AG09309 (cell line): ENCODE data around the gene SORL1-AS1.

ENCODE experiments used
- DNase-seq: peaks from one replicate; pipeline ENCODE4 v3.0.0-alpha.2; 2010; ENCODE audit warnings: low read depth
- H3K4me3 ChIP-seq: 2 replicates; pipeline ENCODE4 v1.5.1; 2011; ENCODE audit warnings: mild to moderate bottlenecking, low read depth, low read length, moderate library complexity; ENCODE audit not compliant: control insufficient read depth
- TF ChIP-seq, protein P1 (sequence below): IDR thresholded peaks from 2 replicates; pipeline ENCODE4 v1.5.1; 2011; ENCODE audit warnings: mild to moderate bottlenecking, low read depth, low read length, inconsistent platforms; ENCODE audit not compliant: insufficient read depth, control insufficient read depth; ENCODE audit errors: missing control alignments

SORL1-AS1 gene

DNA sequence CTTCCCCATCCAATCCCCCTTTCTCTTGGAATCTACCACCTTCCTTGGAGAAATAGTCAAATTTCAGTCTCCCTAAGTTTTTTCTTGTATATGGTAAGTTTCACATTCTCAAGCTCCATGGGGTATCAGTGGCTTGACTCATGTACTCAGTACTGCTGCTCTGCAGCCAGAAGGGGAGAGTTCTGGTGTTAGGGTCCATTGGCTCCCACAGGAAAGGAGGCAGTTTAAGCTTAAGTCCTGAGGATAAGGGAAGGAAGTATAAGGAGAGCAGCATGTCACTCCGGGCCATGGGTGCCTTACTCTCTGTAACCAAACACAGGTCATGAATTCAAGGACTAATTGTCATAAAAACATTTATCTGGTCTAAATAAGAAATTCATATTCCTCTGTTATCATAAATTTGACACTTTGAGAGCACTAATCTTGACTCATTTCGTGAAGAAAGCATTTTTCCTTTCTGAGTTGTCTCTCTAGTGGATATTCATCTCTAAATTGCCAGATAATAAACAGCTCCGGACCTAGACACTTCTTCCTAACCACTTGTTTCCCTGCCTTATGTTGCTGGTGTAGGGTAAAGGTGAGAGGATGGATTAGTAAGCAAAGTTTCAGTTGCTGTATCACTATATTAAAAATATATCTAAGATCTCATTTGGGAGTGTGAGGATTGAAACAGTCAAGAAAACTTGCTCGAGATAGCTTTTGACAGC is 20.8 kb downstream of the SORL1-AS1 start:
- no peak overlapping the region for H3K4me3 ChIP-seq
- DNase-seq: no peak
- TF ChIP-seq, protein P1, sequence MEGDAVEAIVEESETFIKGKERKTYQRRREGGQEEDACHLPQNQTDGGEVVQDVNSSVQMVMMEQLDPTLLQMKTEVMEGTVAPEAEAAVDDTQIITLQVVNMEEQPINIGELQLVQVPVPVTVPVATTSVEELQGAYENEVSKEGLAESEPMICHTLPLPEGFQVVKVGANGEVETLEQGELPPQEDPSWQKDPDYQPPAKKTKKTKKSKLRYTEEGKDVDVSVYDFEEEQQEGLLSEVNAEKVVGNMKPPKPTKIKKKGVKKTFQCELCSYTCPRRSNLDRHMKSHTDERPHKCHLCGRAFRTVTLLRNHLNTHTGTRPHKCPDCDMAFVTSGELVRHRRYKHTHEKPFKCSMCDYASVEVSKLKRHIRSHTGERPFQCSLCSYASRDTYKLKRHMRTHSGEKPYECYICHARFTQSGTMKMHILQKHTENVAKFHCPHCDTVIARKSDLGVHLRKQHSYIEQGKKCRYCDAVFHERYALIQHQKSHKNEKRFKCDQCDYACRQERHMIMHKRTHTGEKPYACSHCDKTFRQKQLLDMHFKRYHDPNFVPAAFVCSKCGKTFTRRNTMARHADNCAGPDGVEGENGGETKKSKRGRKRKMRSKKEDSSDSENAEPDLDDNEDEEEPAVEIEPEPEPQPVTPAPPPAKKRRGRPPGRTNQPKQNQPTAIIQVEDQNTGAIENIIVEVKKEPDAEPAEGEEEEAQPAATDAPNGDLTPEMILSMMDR: no peak

DNA sequence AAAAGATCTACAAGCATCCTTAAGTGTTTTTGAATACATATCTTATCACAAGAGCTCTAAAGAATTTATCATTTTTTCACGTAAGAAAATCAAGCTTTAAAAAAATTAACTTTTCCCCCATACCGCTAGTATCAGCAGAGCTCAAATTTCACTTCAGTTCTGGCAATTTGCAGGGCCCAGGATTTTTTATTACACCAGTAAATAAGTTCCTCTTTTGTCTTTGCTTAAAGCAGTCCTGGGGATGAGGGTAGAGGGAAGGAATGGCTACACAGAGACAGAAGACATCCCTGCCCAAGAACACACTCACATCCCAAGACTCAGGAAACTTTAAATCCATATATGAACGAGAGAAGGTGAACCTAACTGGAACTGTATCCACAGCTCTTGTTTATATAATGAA is 23.2 kb downstream of the SORL1-AS1 start:
- DNase-seq: no peak
- TF ChIP-seq, protein P1: no peak
- no peak overlapping the region for H3K4me3 ChIP-seq

DNA sequence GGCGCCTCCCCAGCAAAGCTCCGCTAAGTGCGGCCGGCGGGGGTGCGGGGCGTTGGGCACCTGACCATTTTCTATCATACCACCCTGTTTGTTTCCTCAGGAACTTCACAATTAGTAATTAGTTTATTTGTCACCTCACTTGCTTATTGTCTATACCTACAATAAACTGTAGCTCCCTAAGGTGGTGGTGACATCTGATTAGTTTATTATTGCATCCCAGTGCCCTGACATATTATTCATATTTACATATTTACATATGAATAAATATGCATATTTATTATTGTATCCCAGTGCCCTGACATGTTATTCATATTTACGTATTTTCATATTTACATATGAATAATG is 25.4 kb downstream of the SORL1-AS1 start:
- no peak for DNase-seq
- TF ChIP-seq, protein P1: no peak
- H3K4me3 ChIP-seq: no peak overlapping the region

DNA sequence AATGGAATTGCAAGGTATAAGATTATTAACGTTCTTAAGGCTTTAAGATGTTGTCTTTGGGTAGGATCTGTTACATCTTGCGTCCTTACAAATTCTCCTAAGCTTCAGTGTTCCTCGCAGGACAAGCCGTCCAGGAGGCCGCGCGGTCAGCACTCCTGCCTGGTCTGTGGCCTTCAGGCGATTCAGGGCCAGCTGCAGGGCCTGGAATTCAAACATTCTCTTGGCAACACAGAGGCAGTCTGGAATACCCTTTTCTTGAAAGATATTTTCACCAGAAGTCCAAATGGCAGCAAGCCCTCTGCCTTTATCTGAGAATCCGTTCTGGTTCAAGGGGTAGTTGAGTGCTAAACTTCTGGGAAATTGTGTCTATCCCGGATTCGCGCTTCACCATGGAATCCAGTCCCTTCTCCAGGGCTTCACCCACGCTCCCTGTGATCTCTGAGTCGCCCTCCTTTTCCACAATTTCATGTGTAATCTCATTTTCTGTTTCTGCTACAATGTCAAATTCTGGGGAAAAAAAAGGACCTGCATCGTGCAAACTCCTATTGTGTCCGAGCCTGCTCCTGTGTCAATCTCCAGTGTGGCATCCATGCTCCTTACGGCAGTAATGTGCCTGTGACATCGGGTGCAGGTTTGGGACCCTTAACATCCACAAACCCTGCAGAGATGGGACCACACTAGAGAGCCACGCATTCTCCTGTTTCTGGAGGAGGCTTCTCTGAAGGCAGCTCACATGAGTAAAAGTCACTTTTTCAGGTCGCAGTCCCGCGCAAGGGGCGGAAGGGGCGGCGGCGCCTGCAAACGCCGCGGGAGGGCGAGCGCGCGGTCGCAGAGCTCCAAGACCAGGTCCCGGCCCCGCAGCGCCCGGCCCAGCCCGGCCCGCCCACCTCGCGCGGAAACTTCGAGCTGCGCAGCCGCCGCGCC is 26.0 kb downstream of the SORL1-AS1 start:
- TF ChIP-seq, protein P1: no peak
- DNase-seq: no peak
- no peak overlapping the region for H3K4me3 ChIP-seq

DNA sequence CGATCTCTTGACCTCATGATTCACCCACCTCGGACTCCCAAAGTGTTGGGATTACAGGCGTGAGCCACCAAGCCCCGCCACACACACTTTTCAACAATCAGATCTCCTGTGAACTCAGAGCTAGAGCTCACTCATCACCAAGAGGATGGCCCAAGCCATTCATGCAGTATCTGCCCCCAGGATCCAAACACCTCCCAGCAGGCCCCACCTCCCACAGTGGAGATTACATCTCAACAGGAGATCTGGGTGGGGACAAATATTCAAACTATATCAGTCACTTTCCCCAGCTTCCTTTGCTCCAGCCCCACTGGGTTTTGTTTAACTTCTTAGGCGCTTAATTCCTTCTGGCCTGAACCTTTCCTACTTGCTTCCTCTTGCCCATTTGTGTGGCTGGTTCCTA is 26.9 kb downstream of the SORL1-AS1 start:
- H3K4me3 ChIP-seq: no peak overlapping the region
- DNase-seq: no peak
- TF ChIP-seq, protein P1: no peak

DNA sequence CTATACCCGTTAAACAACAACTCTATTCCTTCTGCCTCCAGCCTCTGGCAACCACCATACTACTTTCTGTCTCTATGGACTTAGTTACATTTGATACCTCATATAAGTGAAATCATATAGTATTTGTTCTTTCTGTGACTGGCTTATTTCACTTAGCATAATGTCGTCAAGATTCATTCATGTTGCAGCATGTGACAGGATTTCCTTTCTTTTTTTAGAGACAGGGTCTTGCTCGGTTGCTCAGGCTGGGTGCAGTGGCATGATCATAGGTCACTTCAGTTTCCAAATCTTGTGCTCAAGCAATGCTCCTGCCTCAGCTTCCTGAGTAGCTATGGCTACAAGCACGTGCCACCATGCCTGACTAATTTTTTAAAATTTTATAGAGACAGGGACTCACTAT is 30.1 kb downstream of the SORL1-AS1 start:
- no peak overlapping the region for H3K4me3 ChIP-seq
- no peak for DNase-seq
- TF ChIP-seq, protein P1: no peak
